CD4-positive, alpha-beta T cell treated with Interleukin-1 beta for 1 hour (primary cell): Measurements from ENCODE around the gene OCSTAMP.

Source experiments
- DNase-seq, 2 donors: peaks; one replicate each; pipeline ENCODE4 v3.0.0-alpha.2; 2020 to 2022

The OCSTAMP gene

GRCh38 chr20:46507760-46508407, 42.6 kb downstream of the OCSTAMP start:
- no peak for DNase-seq

DNA sequence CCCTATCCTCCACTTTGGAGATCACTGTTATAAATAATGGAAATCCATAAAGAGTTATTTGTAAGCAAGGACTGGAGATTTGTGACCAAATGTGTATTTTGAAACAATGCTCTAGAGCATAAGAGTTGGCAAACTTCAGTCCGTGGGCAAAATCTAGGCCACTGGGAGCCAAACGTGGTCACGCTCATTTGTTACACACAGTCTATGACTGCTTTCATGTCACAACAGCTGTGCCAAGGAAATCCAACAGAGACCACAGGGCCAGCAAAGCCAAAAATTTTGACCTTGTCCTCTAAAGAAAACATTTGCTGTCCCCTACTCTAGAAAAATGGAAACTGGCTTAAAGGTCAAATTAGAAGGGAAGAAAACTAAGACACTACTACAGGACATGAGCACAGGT, 44.9 kb downstream of the OCSTAMP start:
- no peak for DNase-seq

DNA sequence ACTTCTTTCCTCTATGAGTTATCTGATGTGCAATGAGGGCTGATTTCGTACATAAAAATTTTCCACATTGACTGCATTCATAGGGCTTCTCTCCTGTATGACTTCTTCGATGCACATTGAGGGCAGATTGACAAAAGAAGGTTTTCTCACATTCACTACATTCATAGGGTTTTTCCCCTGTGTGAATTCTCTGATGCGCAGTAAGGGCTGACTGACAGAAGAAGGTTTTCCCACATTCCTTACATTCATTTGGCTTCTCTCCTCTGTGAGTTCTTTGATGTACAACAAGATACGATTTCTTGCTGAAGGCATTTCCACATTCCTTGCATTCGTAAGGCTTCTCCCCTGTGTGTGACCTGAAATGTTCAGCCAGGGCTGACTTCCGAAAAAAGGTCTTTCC, 48.5 kb downstream of the OCSTAMP start:
- no peak for DNase-seq

DNA sequence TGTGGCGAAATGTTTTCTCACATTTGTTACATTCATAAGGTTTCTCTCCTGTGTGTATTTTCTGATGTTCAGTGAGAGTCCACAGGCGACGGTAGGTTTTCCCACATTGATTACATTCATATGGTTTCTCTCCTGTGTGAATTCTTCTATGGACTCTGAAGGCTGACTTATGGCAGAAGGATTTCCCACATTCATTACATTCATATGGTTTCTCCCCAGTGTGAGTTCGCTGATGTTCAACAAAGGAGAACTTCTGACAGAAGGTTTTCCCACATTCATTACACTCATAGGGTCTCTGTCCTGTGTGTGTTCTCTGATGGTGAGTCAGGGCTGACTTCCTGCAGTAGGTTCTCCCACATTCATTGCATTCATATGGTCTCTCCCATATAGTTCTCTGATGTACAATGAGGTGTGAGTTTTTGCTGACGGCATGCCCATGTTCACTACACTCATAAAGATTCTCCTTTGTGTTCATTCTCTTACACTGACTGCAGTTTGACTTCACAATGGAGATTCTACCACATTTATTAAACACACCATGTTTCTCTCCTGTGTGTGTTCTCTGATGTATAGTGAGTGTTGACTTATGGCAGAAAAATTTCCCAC, 49.0 kb downstream of the OCSTAMP start:
- no peak for DNase-seq

- no peak for DNase-seq
Observed at GRCh38 chr20:46494077-46494476, 56.4 kb downstream of the OCSTAMP start.

DNA sequence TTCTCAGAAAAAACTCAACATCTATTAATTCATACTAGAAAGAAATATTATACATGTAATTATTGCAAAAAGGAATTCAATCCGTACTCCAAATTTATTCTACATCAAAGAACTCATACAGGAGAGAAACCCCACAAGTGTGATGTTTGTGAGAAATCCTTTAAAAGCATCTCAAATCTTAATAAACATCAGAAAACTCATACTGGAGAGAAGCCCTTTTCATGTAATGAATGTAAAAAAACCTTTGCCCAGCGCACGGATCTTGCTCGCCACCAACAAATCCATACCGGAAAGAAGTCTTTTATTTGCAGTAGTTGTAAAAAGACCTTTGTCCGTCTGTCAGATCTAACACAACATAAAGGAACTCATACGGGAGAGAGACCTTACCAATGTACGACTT, 59.1 kb downstream of the OCSTAMP start:
- DNase-seq = no peak
